MCF 10A (cell line): ENCODE measurements around the gene TTC39B. TPM values are rescaled to one million over a fixed set of nuclear protein-coding genes. Genes with fewer than 3 reads are reported as not detected.

Source experiments
- BruUV-seq: library from RNA; stranded (reverse); fragments of 400-500 nt; replicated peaks from 2 replicates; lab custom pipeline; 2021; lab: Mats Ljungman, UMichigan
- CTCF ChIA-PET: fragments of 300-600 bp; sonication (Branson Sonifier 250); formaldehyde crosslinking; extraction: SDS; loops from one replicate; lab custom pipeline; 2021; ENCODE audit warnings: antibody characterized with exemption, inconsistent platforms; lab: Yijun Ruan, JAX
- POLR2A ChIA-PET: fragments of 300-600, 350-650 bp; sonication (Branson Sonifier 250); formaldehyde crosslinking; extraction: SDS; loops from one replicate; lab custom pipeline; 2020; ENCODE audit warnings: antibody characterized with exemption, inconsistent platforms; lab: Yijun Ruan, JAX
- DNase-seq: peaks from one replicate; pipeline ENCODE4 v3.0.0-alpha.2; 2018; ENCODE audit not compliant: unreplicated experiment
- H3K27ac Mint-ChIP-seq: one replicate; pipeline ENCODE4 v1.8.0; 2022; ENCODE audit warnings: mild to moderate bottlenecking, low read depth, mixed read lengths; ENCODE audit not compliant: unreplicated experiment
- H3K27me3 Mint-ChIP-seq: one replicate; pipeline ENCODE4 v1.8.0; 2022; ENCODE audit warnings: mixed read lengths; ENCODE audit not compliant: insufficient read depth, unreplicated experiment
- H3K36me3 Mint-ChIP-seq: one replicate; pipeline ENCODE4 v1.8.0; 2022; ENCODE audit warnings: mild to moderate bottlenecking, moderate library complexity, mixed read lengths; ENCODE audit not compliant: insufficient read depth, unreplicated experiment
- H3K4me1 Mint-ChIP-seq: one replicate; pipeline ENCODE4 v1.8.0; 2022; ENCODE audit warnings: mixed read lengths; ENCODE audit not compliant: insufficient read depth, unreplicated experiment
- H3K4me3 Mint-ChIP-seq: one replicate; pipeline ENCODE4 v1.8.0; 2022; ENCODE audit warnings: mild to moderate bottlenecking, moderate library complexity, mixed read lengths; ENCODE audit not compliant: unreplicated experiment
- H3K9me3 Mint-ChIP-seq: one replicate; pipeline ENCODE4 v1.8.0; 2022; ENCODE audit warnings: mixed read lengths; ENCODE audit not compliant: unreplicated experiment
- CTCF ChIP-seq: fragments of 200-600 bp; IDR thresholded peaks from one replicate; pipeline ENCODE4 v1.8.0; 2022; ENCODE audit warnings: antibody characterized with exemption, mild to moderate bottlenecking; ENCODE audit not compliant: unreplicated experiment
- intact Hi-C: fragments of 100-400 bp; cut with micrococcal nuclease; formaldehyde crosslinking; loops from 2 replicates; pipeline ENCODE4 v1.14.1; 2022
- total RNA-seq: library from RNA; stranded (reverse); gene quantifications from 2 replicates; pipeline ENCODE4 v1.2.3, GENCODE V29; 2022

TTC39B gene
- total RNA-seq, 1 experiment from 2014 or later = 22.8 TPM

- CTCF ChIA-PET = interaction anchor here (0.6 to 1.2 kb wide), 3 partner anchors 67 to 258 kb away, joined by 3 to 4 read pairs (median 4); partner anchors contain the start of gene CCDC171
- no TSS peak for BruUV-seq
- DNase-seq = no peak
- peaks cover 8% of the 10 kb centered on the region for H3K9me3 Mint-ChIP-seq
- no peaks in the 10 kb centered on the region for H3K27me3 Mint-ChIP-seq
- TF ChIP-seq CTCF = no peak
- intact Hi-C loops = no loop called here
- H3K4me1 Mint-ChIP-seq = peaks cover 23% of the 10 kb centered on the region
- H3K36me3 Mint-ChIP-seq = peaks cover 14% of the 10 kb centered on the region
- H3K27ac Mint-ChIP-seq = no peak overlapping the region
- H3K4me3 Mint-ChIP-seq = no peak overlapping the region
- POLR2A ChIA-PET = interaction anchor here (0.8 to 8.0 kb wide), 3 partner anchors 13 to 128 kb away, joined by 4 to 158 read pairs (median 20); partner anchors contain the start of genes SNAPC3 and TTC39B
Observed at GRCh38 chr9:15294604-15295003, 12.4 kb downstream of the TTC39B start.

- H3K27ac Mint-ChIP-seq = no peak overlapping the region
Observed at GRCh38 chr9:15293804-15294316, 13.2 kb downstream of the TTC39B start.

GRCh38 chr9:15293084-15293483 lies 13.9 kb downstream of the TTC39B start:
- peaks cover 17% of the 10 kb centered on the region for H3K4me1 Mint-ChIP-seq
- intact Hi-C loops = no loop called here

More at GRCh38 chr9:15293804-15294316, 13.2 kb downstream of the TTC39B start:
- Mint-ChIP-seq H3K4me3 (no peak overlapping the region), H3K27me3 (no peaks in the 10 kb centered on the region), H3K9me3 (peaks cover 5% of the 10 kb centered on the region), H3K4me1 (peaks cover 21% of the 10 kb centered on the region), H3K36me3 (peaks cover 13% of the 10 kb centered on the region)
- TF ChIP-seq CTCF = no peak
- DNase-seq = no peak
- ChIA-PET CTCF (interaction anchor here (0.6 to 1.2 kb wide), 4 partner anchors 85 to 259 kb away, joined by 4 to 5 read pairs (median 4); partner anchors contain the start of gene CCDC171), POLR2A (interaction anchor here (8.0 kb wide), 1 partner anchor 14 kb away, joined by 158 read pairs; the partner anchor contains the start of gene TTC39B)
- intact Hi-C loops = no loop called here
- no TSS peak for BruUV-seq

More at GRCh38 chr9:15293084-15293483, 13.9 kb downstream of the TTC39B start:
- no TSS peak for BruUV-seq
- POLR2A ChIA-PET = interaction anchor here (0.7 to 8.0 kb wide), 3 partner anchors 15 to 218 kb away, joined by 3 to 158 read pairs (median 4); partner anchors contain the start of genes PSIP1 and TTC39B
- Mint-ChIP-seq H3K27me3 (no peaks in the 10 kb centered on the region), H3K4me3 (no peak overlapping the region), H3K9me3 (no peaks in the 10 kb centered on the region), H3K27ac (no peak overlapping the region), H3K36me3 (peaks cover 8% of the 10 kb centered on the region)
- no peak for TF ChIP-seq CTCF
- no peak for DNase-seq
- CTCF ChIA-PET = interaction anchor here (0.6 to 1.3 kb wide), 3 partner anchors 11 to 141 kb away, joined by 3 to 5 read pairs (median 4); no protein-coding TSS in a partner anchor
